Cardiac muscle cell (in vitro differentiated cells and primary cell): ENCODE measurements around the gene GRK5. TPM values are rescaled to one million over a fixed set of nuclear protein-coding genes. Genes with fewer than 3 reads are reported as not detected.

ENCODE experiments used
- DNase-seq, 2 donors: peaks; one replicate each; pipeline versions ENCODE4 v3.0.0 to v3.0.0-alpha.2; 2010 to 2017; ENCODE audit warnings: low read depth in 1 of 2, low spot score in 1 of 2
- H3K27ac ChIP-seq: fragments of 200-600 bp; sonication (generic); 2 replicates; pipeline ENCODE4 v1.5.1; 2016
- H3K27me3 ChIP-seq: fragments of 200-600 bp; sonication (generic); 2 replicates; pipeline ENCODE4 v1.6.0; 2016; ENCODE audit warnings: control low read depth
- H3K36me3 ChIP-seq: fragments of 200-600 bp; sonication (generic); 2 replicates; pipeline ENCODE4 v1.5.1; 2016; ENCODE audit warnings: control low read depth
- H3K4me1 ChIP-seq: fragments of 200-600 bp; sonication (generic); 2 replicates; pipeline ENCODE4 v1.8.1; 2017; ENCODE audit warnings: low read depth, mild to moderate bottlenecking, mixed run types
- H3K4me3 ChIP-seq: fragments of 200-600 bp; sonication (generic); 2 replicates; pipeline ENCODE4 v1.5.1; 2016; ENCODE audit warnings: mild to moderate bottlenecking
- H3K9me3 ChIP-seq: fragments of 200-600 bp; sonication (generic); 2 replicates; pipeline ENCODE4 v1.5.1; 2017; ENCODE audit warnings: low read depth, mild to moderate bottlenecking, control low read depth
- polyA plus RNA-seq: library from polyadenylated mRNA; unstranded; fragments of >200 nt; fragmentation: Nextera tagmentation; extraction: Ambion mirVana; gene quantifications from 2 replicates; pipeline ENCODE4 v1.2.1, GENCODE V29; 2016
- total RNA-seq: library from RNA; depleted of rRNA; stranded (reverse); fragments of >200 nt; gene quantifications from 2 replicates; pipeline ENCODE4 v1.2.3, GENCODE V29; 2016
- TF ChIP-seq, protein P1 (sequence below): IDR thresholded peaks from 2 replicates; pipeline ENCODE4 v1.5.1; 2012; ENCODE audit warnings: low read depth, mild to moderate bottlenecking, low read length

The GRK5 gene
- total and polyA plus RNA-seq, 2 experiments from 2014 or later, result 3.5 to 18.3 TPM

DNA sequence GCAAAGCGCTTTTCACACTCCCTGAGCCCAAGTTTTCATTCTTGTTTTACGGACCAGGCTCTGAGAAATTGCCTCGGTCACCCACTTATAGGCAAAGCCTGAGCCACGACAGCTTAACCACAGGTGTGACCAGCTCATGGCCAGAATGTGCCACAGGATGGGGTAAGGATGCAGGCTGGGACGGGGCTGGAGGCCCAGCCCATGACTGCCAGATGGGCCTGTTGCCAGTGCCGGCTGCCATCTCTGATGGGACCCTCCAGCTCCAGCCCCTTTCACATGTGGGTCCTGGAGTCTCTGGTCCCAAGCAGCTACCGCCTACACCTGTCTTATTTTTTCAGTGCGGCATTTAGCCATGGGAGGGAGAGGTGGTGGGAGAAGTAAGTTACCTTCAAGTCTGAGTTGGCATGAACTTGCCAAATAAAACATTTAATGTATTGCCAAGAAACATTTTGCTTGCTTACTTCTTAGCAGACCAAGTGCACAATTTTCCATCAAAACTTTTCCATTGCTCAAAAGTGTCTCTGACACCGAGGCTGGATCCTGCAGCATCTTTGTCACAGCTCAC is 142.6 kb downstream of the GRK5 start:
- no peak overlapping the region for H3K27ac ChIP-seq
- H3K9me3 ChIP-seq, result no peaks in the 10 kb centered on the region
- no peak for DNase-seq
- no peaks in the 10 kb centered on the region for H3K36me3 ChIP-seq
- TF ChIP-seq, protein P1, sequence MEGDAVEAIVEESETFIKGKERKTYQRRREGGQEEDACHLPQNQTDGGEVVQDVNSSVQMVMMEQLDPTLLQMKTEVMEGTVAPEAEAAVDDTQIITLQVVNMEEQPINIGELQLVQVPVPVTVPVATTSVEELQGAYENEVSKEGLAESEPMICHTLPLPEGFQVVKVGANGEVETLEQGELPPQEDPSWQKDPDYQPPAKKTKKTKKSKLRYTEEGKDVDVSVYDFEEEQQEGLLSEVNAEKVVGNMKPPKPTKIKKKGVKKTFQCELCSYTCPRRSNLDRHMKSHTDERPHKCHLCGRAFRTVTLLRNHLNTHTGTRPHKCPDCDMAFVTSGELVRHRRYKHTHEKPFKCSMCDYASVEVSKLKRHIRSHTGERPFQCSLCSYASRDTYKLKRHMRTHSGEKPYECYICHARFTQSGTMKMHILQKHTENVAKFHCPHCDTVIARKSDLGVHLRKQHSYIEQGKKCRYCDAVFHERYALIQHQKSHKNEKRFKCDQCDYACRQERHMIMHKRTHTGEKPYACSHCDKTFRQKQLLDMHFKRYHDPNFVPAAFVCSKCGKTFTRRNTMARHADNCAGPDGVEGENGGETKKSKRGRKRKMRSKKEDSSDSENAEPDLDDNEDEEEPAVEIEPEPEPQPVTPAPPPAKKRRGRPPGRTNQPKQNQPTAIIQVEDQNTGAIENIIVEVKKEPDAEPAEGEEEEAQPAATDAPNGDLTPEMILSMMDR, result no peak
- H3K4me1 ChIP-seq, result peaks cover 9% of the 10 kb centered on the region
- no peaks in the 10 kb centered on the region for H3K27me3 ChIP-seq
- no peak overlapping the region for H3K4me3 ChIP-seq

DNA sequence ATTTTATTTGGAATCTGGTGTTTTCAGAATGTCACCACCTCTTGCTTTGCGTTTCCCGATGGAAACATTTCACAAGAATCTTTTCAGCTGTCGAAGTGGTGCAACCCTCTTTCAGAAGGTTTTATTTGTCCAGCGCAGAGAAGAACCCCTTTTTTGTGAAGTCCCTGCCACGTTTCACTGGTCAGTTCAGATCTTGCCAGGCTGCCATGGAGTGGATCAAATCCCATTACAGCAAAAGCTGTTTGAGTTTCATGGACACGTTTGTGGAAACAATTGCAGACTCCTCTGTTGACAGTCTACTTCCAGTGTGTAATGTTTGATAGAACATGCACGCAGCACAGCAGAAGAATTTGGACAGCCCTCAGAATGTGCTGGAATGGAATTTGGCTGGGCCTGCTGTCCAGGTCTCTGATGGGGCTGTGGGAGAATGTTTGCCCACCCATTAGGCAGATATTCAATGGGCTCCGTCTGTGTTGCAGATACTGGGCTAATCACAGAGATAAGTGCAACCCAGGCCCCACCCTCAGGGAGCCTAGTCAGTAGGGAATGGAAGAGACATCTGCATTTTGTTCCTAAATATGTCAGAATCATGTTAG is 143.2 kb downstream of the GRK5 start:
- H3K27ac ChIP-seq, result no peak overlapping the region
- TF ChIP-seq, protein P1, result no peak
- DNase-seq, result peak in 1 of 2 donors; percentile 80
- H3K4me3 ChIP-seq, result no peak overlapping the region
- H3K9me3 ChIP-seq, result no peaks in the 10 kb centered on the region
- peaks cover 9% of the 10 kb centered on the region for H3K4me1 ChIP-seq
- no peaks in the 10 kb centered on the region for H3K36me3 ChIP-seq
- no peaks in the 10 kb centered on the region for H3K27me3 ChIP-seq

DNA sequence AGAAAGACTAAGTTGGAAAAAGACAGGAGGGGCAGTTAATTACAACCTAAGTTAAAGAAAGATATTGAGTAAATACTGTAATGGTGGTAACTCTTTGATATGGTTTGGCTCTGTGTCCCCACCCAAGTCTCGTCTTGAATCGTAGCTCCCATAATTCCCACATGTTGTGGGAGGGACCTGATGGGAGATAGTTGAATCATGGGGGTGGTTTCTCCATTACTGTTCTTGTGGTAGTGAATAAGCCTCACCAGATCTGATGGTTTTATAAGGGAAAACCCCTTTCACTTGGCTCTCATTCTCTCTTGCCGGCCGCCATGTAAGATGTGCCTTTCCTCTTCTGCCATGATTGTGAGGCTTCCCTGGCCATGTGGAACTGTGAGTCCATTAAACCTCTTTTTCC is 143.8 kb downstream of the GRK5 start:
- TF ChIP-seq, protein P1, result no peak
- DNase-seq, result no peak
- no peak overlapping the region for H3K27ac ChIP-seq
- no peaks in the 10 kb centered on the region for H3K27me3 ChIP-seq
- no peak overlapping the region for H3K4me3 ChIP-seq
- peaks cover 9% of the 10 kb centered on the region for H3K4me1 ChIP-seq
- H3K9me3 ChIP-seq, result peaks cover 3% of the 10 kb centered on the region
- no peaks in the 10 kb centered on the region for H3K36me3 ChIP-seq

DNA sequence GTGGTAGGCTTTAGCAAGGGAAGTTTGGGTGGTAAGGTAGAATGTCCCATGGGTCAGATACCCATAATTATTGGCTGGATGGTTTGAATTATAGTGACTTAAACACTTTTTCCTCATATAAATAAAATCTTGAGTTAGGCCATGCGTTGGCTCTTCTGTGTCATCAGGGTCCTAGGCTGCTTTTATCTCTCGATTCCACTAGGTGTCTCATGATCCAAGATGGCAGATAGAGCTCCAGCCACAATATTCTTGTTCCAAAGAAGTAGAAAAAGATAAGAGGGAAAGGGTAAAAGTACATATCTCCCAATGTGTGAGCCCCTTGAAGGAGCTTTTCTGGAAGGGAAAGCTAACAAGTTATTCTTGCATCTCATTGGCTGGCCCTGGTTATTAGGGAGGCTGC is 144.7 kb downstream of the GRK5 start:
- H3K36me3 ChIP-seq, result no peaks in the 10 kb centered on the region
- H3K27me3 ChIP-seq, result no peaks in the 10 kb centered on the region
- H3K4me1 ChIP-seq, result peaks cover 9% of the 10 kb centered on the region
- no peak for DNase-seq
- TF ChIP-seq, protein P1, result no peak
- peaks cover 3% of the 10 kb centered on the region for H3K9me3 ChIP-seq
- H3K27ac ChIP-seq, result no peak overlapping the region
- H3K4me3 ChIP-seq, result no peak overlapping the region

DNA sequence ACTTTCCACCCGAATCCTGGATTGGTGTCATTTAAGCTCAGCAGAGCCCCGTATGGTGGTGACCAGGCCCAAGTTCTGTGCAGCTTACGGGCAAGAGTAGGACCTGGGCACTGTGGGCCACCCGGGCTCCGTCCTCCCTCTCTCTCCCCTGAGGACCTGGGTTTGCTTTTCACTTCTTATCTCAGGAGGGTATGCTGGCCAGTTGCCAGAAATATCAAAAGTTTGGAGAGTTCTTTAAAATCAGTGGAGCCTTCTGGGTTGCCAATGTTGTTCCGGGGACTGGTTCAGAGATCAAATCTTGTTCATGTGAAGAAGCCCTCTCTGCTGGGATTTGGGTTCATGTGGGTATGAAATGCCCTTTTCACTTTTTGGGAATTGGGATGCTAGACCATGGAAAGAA is 145.4 kb downstream of the GRK5 start:
- Histone ChIP-seq H3K27ac (no peak overlapping the region), H3K4me3 (no peak overlapping the region), H3K4me1 (peaks cover 9% of the 10 kb centered on the region), H3K9me3 (peaks cover 3% of the 10 kb centered on the region), H3K27me3 (no peaks in the 10 kb centered on the region), H3K36me3 (no peaks in the 10 kb centered on the region)
- TF ChIP-seq, protein P1, result no peak
- DNase-seq, result no peak
